ENCODE measurements around the gene PLEKHG4. TPM values are rescaled to one million over a fixed set of nuclear protein-coding genes. Genes with fewer than 3 reads are reported as not detected.

The PLEKHG4 gene
- total RNA-seq, 1 donor from 2014 or later: 9.5 TPM

DNA sequence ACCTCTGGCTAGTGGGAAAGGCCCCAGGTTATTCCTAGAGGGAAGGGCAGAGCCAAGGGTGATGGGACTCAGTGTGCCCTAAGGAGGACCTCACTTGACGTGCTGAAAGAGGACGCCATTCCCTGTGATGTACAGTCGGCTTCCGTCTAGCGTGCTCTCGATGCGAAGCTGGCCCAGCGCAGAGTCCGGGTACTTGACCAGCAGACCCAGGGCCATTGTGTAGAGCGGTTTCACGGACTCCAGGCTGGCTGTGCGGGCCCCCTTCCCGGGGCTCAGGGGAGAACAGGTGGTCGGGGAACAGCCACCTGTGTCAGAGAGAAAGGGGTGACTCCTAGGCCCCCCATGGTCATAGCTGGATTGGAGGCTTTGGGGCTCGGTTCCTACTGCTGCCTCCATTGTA lies 19.9 kb downstream of the PLEKHG4 start:
- Mint-ChIP-seq H3K4me3 (ENCODE audit: unreplicated experiment) (no peak overlapping the region), H3K27me3 (ENCODE audit: unreplicated experiment) (no peaks in the 10 kb centered on the region), H3K27ac (ENCODE audit: unreplicated experiment) (no peak overlapping the region), H3K4me1 (ENCODE audit: unreplicated experiment) (no peaks in the 10 kb centered on the region), H3K36me3 (ENCODE audit: low read depth, unreplicated experiment) (no peaks in the 10 kb centered on the region), H3K9me3 (ENCODE audit: unreplicated experiment) (no peaks in the 10 kb centered on the region)
- TF ChIP-seq, protein P1, sequence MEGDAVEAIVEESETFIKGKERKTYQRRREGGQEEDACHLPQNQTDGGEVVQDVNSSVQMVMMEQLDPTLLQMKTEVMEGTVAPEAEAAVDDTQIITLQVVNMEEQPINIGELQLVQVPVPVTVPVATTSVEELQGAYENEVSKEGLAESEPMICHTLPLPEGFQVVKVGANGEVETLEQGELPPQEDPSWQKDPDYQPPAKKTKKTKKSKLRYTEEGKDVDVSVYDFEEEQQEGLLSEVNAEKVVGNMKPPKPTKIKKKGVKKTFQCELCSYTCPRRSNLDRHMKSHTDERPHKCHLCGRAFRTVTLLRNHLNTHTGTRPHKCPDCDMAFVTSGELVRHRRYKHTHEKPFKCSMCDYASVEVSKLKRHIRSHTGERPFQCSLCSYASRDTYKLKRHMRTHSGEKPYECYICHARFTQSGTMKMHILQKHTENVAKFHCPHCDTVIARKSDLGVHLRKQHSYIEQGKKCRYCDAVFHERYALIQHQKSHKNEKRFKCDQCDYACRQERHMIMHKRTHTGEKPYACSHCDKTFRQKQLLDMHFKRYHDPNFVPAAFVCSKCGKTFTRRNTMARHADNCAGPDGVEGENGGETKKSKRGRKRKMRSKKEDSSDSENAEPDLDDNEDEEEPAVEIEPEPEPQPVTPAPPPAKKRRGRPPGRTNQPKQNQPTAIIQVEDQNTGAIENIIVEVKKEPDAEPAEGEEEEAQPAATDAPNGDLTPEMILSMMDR (IDR thresholded peaks at IDR 0.05; ENCODE audit: unreplicated experiment): no peak
- no peak for DNase-seq (ENCODE audit: low spot score)

DNA sequence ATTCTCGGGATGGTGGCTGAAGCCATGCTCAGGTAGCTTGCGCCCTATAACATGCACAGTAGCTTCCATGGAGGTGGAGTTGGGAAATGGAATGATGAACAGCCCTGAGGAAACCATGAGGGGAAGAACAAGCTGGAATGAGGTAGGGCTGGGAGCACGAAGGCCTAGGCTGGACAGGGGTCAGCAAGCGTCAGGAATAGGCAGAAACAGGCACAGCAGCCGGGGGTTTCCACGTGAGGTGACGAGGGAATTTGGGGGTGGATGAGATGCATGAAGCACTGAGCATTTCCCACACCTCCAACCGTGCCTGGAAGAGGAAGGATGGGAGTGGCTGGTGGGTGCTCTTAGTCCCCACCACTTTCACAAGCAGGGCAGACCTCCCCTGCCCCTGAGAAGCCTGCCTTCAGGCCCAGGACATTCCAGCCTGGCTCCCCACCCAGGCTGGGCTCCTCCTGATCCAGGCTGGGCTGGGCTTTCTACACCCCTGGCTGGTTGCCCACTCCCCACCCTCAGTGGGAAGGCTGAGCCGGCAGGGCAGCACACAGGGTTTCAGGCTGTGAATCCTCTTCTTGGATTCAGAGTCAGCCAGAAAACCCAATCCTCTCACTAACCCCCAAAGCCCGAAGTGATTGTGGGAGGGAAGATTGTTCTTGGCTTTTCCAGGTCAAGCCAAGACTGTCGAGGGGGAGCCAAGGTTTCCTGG lies 21.9 kb downstream of the PLEKHG4 start:
- H3K27me3 Mint-ChIP-seq (ENCODE audit: unreplicated experiment): peaks cover under 1% of the 10 kb centered on the region
- no peaks in the 10 kb centered on the region for H3K4me1 Mint-ChIP-seq (ENCODE audit: unreplicated experiment)
- H3K27ac Mint-ChIP-seq (ENCODE audit: unreplicated experiment): peak overlapping the region; percentile 25
- TF ChIP-seq, protein P1 (IDR thresholded peaks at IDR 0.05; ENCODE audit: unreplicated experiment): no peak
- no peaks in the 10 kb centered on the region for H3K36me3 Mint-ChIP-seq (ENCODE audit: low read depth, unreplicated experiment)
- no peak for DNase-seq (ENCODE audit: low spot score)
- H3K9me3 Mint-ChIP-seq (ENCODE audit: unreplicated experiment): no peaks in the 10 kb centered on the region
- no peak overlapping the region for H3K4me3 Mint-ChIP-seq (ENCODE audit: unreplicated experiment)

DNA sequence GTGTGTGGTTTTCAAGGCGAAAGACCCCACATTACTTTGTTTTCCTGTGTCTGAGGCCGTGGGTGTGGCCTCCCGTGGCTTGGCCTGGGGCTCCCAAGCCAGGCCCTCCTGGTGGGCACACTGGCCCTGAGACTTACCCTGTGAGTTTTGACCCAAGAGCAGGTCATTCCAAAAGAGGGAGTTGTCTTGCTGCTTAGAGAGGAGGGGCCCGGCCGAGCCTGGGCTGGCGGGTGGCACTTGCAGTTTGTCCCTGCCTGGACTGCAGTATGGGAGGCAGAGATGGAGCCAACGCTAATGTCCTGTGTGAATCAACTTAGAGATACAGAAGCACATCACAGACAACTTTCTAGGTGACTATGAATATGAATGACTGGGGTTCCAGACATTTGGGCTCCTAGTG lies 22.7 kb downstream of the PLEKHG4 start:
- no peaks in the 10 kb centered on the region for H3K9me3 Mint-ChIP-seq (ENCODE audit: unreplicated experiment)
- H3K27me3 Mint-ChIP-seq (ENCODE audit: unreplicated experiment): peaks cover 1% of the 10 kb centered on the region
- TF ChIP-seq, protein P1 (IDR thresholded peaks at IDR 0.05; ENCODE audit: unreplicated experiment): no peak
- H3K4me1 Mint-ChIP-seq (ENCODE audit: unreplicated experiment): no peaks in the 10 kb centered on the region
- no peak for DNase-seq (ENCODE audit: low spot score)
- H3K36me3 Mint-ChIP-seq (ENCODE audit: low read depth, unreplicated experiment): no peaks in the 10 kb centered on the region
- no peak overlapping the region for H3K27ac Mint-ChIP-seq (ENCODE audit: unreplicated experiment)
- no peak overlapping the region for H3K4me3 Mint-ChIP-seq (ENCODE audit: unreplicated experiment)

DNA sequence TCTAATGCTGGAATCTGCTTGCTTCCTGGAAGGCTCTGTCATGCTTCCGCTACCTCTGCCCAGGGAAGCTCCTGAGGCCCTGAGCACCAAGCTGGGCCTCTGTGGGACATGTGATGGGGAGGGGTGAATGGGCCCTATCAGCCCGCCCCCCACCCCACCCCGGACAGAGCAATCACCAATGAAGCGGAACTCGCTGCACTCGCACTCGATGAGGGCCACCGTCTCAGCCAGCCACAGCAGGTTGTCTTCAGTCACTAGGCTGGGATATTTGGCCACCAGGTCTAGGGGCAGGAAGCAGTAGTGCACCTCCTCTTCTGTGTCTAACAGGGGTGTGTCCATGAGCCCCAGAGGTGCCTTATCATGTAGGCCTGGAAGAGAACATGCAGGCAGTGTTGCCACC lies 23.6 kb downstream of the PLEKHG4 start:
- no peak for DNase-seq (ENCODE audit: low spot score)
- no peak overlapping the region for H3K4me3 Mint-ChIP-seq (ENCODE audit: unreplicated experiment)
- peaks cover 2% of the 10 kb centered on the region for H3K4me1 Mint-ChIP-seq (ENCODE audit: unreplicated experiment)
- H3K27me3 Mint-ChIP-seq (ENCODE audit: unreplicated experiment): peaks cover 1% of the 10 kb centered on the region
- no peak overlapping the region for H3K27ac Mint-ChIP-seq (ENCODE audit: unreplicated experiment)
- no peaks in the 10 kb centered on the region for H3K36me3 Mint-ChIP-seq (ENCODE audit: low read depth, unreplicated experiment)
- TF ChIP-seq, protein P1 (IDR thresholded peaks at IDR 0.05; ENCODE audit: unreplicated experiment): no peak
- no peaks in the 10 kb centered on the region for H3K9me3 Mint-ChIP-seq (ENCODE audit: unreplicated experiment)

DNA sequence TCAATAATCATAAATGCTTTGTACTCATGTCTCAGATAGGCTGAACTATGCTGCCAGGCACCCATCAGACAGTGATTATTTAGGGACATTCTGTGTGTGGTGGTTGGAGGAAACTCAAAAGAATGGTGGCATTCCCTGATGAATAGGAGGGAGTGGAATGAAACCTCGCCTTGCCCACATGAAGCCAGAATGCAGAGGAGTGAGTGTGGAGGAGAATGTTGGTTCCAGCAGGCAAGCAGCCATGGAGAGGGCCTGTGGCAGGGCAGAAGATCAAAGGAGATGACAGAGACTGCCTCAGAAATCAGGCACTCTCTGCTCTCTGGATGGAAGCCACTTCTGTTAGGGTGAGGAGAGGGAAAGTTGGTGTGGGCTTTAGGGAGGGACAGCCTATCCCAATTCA lies 24.7 kb downstream of the PLEKHG4 start:
- TF ChIP-seq, protein P1 (IDR thresholded peaks at IDR 0.05; ENCODE audit: unreplicated experiment): no peak
- Mint-ChIP-seq H3K4me3 (ENCODE audit: unreplicated experiment) (no peak overlapping the region), H3K4me1 (ENCODE audit: unreplicated experiment) (peaks cover 5% of the 10 kb centered on the region), H3K36me3 (ENCODE audit: low read depth, unreplicated experiment) (no peaks in the 10 kb centered on the region), H3K9me3 (ENCODE audit: unreplicated experiment) (no peaks in the 10 kb centered on the region), H3K27ac (ENCODE audit: unreplicated experiment) (no peak overlapping the region), H3K27me3 (ENCODE audit: unreplicated experiment) (peaks cover 1% of the 10 kb centered on the region)
- no peak for DNase-seq (ENCODE audit: low spot score)

All from endothelial cell (in vitro differentiated cells).